ENCODE results near the gene FBLN2. TPM values are rescaled to one million over a fixed set of nuclear protein-coding genes. Genes with fewer than 3 reads are reported as not detected.
A peak's percentile ranks its signal among the peaks of the same experiment; 100 is the strongest.

FBLN2 gene
- total and polyA plus RNA-seq, 3 experiments from 2014 or later: 0.09 to 3.2 (median 0.18) TPM

GRCh38 chr3:13662238-13662847 lies 113.4 kb downstream of the FBLN2 start:
- H3K27ac ChIP-seq (ENCODE audit: low read depth, low read length): no peak overlapping the region
- H3K4me1 ChIP-seq (ENCODE audit: insufficient read depth, low read length): no peaks in the 10 kb centered on the region
- H3K4me3 ChIP-seq (ENCODE audit: low read length): no peak overlapping the region
- CTCF ChIA-PET: interaction anchor here (1.1 kb wide), 1 partner anchor 11 kb away, joined by 3 read pairs; no protein-coding TSS in a partner anchor
- no peak for DNase-seq
- no peaks in the 10 kb centered on the region for H3K36me3 Mint-ChIP-seq
- POLR2A ChIA-PET: no interaction called here
- no peaks in the 10 kb centered on the region for H3K9me3 ChIP-seq (ENCODE audit: low read length)
- H3K4me1 Mint-ChIP-seq: peaks cover 2 to 12% (median 5%) of the 10 kb centered on the region in 3 donors
- no peak overlapping the region for H3K27ac Mint-ChIP-seq
- H3K27me3 ChIP-seq (ENCODE audit: insufficient read depth, low read length, poor library complexity, severe bottlenecking): no peaks in the 10 kb centered on the region
- H3K27me3 Mint-ChIP-seq: peaks cover 5 to 20% of the 10 kb centered on the region in 2 donors
- H3K9me3 Mint-ChIP-seq: no peaks in the 10 kb centered on the region
- H3K4me3 Mint-ChIP-seq: peak overlapping the region in 1 of 7 donors; percentile 13
- no peaks in the 10 kb centered on the region for H3K36me3 ChIP-seq (ENCODE audit: insufficient read depth, low read length)

GRCh38 chr3:13663781-13664535 lies 115.0 kb downstream of the FBLN2 start:
- Histone ChIP-seq H3K4me1 (ENCODE audit: insufficient read depth, low read length) (no peaks in the 10 kb centered on the region), H3K27ac (ENCODE audit: low read depth, low read length) (no peak overlapping the region), H3K9me3 (ENCODE audit: low read length) (no peaks in the 10 kb centered on the region), H3K4me3 (ENCODE audit: low read length) (no peak overlapping the region), H3K36me3 (ENCODE audit: insufficient read depth, low read length) (no peaks in the 10 kb centered on the region), H3K27me3 (ENCODE audit: insufficient read depth, low read length, poor library complexity, severe bottlenecking) (no peaks in the 10 kb centered on the region)
- no peaks in the 10 kb centered on the region for H3K36me3 Mint-ChIP-seq
- no peak overlapping the region for H3K4me3 Mint-ChIP-seq
- H3K27ac Mint-ChIP-seq: no peak overlapping the region
- H3K27me3 Mint-ChIP-seq: peaks cover 8 to 19% of the 10 kb centered on the region in 2 donors
- no peaks in the 10 kb centered on the region for H3K4me1 Mint-ChIP-seq
- CTCF ChIA-PET: interaction anchor here (1.1 kb wide), 1 partner anchor 217 kb away, joined by 3 read pairs; no protein-coding TSS in a partner anchor
- H3K9me3 Mint-ChIP-seq: no peaks in the 10 kb centered on the region
- no peak for DNase-seq
- POLR2A ChIA-PET: no interaction called here

GRCh38 chr3:13665582-13666226 lies 116.8 kb downstream of the FBLN2 start:
- no peaks in the 10 kb centered on the region for H3K4me1 Mint-ChIP-seq
- no peaks in the 10 kb centered on the region for H3K9me3 Mint-ChIP-seq
- H3K36me3 ChIP-seq (ENCODE audit: insufficient read depth, low read length): no peaks in the 10 kb centered on the region
- no peaks in the 10 kb centered on the region for H3K27me3 ChIP-seq (ENCODE audit: insufficient read depth, low read length, poor library complexity, severe bottlenecking)
- H3K4me1 ChIP-seq (ENCODE audit: insufficient read depth, low read length): no peaks in the 10 kb centered on the region
- no peak overlapping the region for H3K27ac Mint-ChIP-seq
- POLR2A ChIA-PET: no interaction called here
- H3K27me3 Mint-ChIP-seq: peaks cover 16 to 23% of the 10 kb centered on the region in 2 donors
- no peak for DNase-seq
- no peak overlapping the region for H3K4me3 Mint-ChIP-seq
- no peaks in the 10 kb centered on the region for H3K9me3 ChIP-seq (ENCODE audit: low read length)
- no peak overlapping the region for H3K27ac ChIP-seq (ENCODE audit: low read depth, low read length)
- CTCF ChIA-PET: interaction anchor here (1.3 kb wide), 1 partner anchor 219 kb away, joined by 3 read pairs; no protein-coding TSS in a partner anchor
- H3K4me3 ChIP-seq (ENCODE audit: low read length): no peak overlapping the region
- no peaks in the 10 kb centered on the region for H3K36me3 Mint-ChIP-seq

- no peaks in the 10 kb centered on the region for H3K36me3 Mint-ChIP-seq
- no peaks in the 10 kb centered on the region for H3K36me3 ChIP-seq (ENCODE audit: insufficient read depth, low read length)
- POLR2A ChIA-PET: no interaction called here
- no peak overlapping the region for H3K4me3 ChIP-seq (ENCODE audit: low read length)
- no peak overlapping the region for H3K4me3 Mint-ChIP-seq
- no peaks in the 10 kb centered on the region for H3K9me3 Mint-ChIP-seq
- H3K4me1 ChIP-seq (ENCODE audit: insufficient read depth, low read length): no peaks in the 10 kb centered on the region
- no peaks in the 10 kb centered on the region for H3K9me3 ChIP-seq (ENCODE audit: low read length)
- no peaks in the 10 kb centered on the region for H3K27me3 ChIP-seq (ENCODE audit: insufficient read depth, low read length, poor library complexity, severe bottlenecking)
- H3K4me1 Mint-ChIP-seq: no peaks in the 10 kb centered on the region
- H3K27me3 Mint-ChIP-seq: peaks cover 17 to 23% of the 10 kb centered on the region in 2 donors
- H3K27ac ChIP-seq (ENCODE audit: low read depth, low read length): no peak overlapping the region
- no peak for DNase-seq
- H3K27ac Mint-ChIP-seq: no peak overlapping the region
- CTCF ChIA-PET: interaction anchor here (1.3 kb wide), 1 partner anchor 219 kb away, joined by 3 read pairs; no protein-coding TSS in a partner anchor
Measured at GRCh38 chr3:13666227-13666619, 117.3 kb downstream of the FBLN2 start.

- no peaks in the 10 kb centered on the region for H3K27me3 ChIP-seq (ENCODE audit: insufficient read depth, low read length, poor library complexity, severe bottlenecking)
- H3K4me1 Mint-ChIP-seq: no peaks in the 10 kb centered on the region
- H3K4me3 Mint-ChIP-seq: no peak overlapping the region
- POLR2A ChIA-PET: no interaction called here
- peaks cover 18 to 28% of the 10 kb centered on the region in 2 donors for H3K27me3 Mint-ChIP-seq
- no peaks in the 10 kb centered on the region for H3K36me3 ChIP-seq (ENCODE audit: insufficient read depth, low read length)
- no peaks in the 10 kb centered on the region for H3K9me3 ChIP-seq (ENCODE audit: low read length)
- H3K27ac ChIP-seq (ENCODE audit: low read depth, low read length): no peak overlapping the region
- no peaks in the 10 kb centered on the region for H3K36me3 Mint-ChIP-seq
- no peaks in the 10 kb centered on the region for H3K9me3 Mint-ChIP-seq
- no peak overlapping the region for H3K4me3 ChIP-seq (ENCODE audit: low read length)
- CTCF ChIA-PET: interaction anchor here (1.3 kb wide), 1 partner anchor 218 kb away, joined by 3 read pairs; no protein-coding TSS in a partner anchor
- no peak overlapping the region for H3K27ac Mint-ChIP-seq
- no peak for DNase-seq
- H3K4me1 ChIP-seq (ENCODE audit: insufficient read depth, low read length): no peaks in the 10 kb centered on the region
Measured at GRCh38 chr3:13666781-13667709, 118.1 kb downstream of the FBLN2 start.

GRCh38 chr3:13668136-13668535 lies 119.2 kb downstream of the FBLN2 start:
- no peaks in the 10 kb centered on the region for H3K4me1 Mint-ChIP-seq

GRCh38 chr3:13669457-13669856 lies 120.5 kb downstream of the FBLN2 start:
- no peaks in the 10 kb centered on the region for H3K27me3 ChIP-seq (ENCODE audit: insufficient read depth, low read length, poor library complexity, severe bottlenecking)
- H3K36me3 ChIP-seq (ENCODE audit: insufficient read depth, low read length): no peaks in the 10 kb centered on the region
- no peaks in the 10 kb centered on the region for H3K4me1 ChIP-seq (ENCODE audit: insufficient read depth, low read length)
- no peaks in the 10 kb centered on the region for H3K9me3 ChIP-seq (ENCODE audit: low read length)
- Mint-ChIP-seq H3K4me3 (no peak overlapping the region), H3K4me1 (no peaks in the 10 kb centered on the region), H3K27me3 (peaks cover 23 to 34% of the 10 kb centered on the region in 2 donors), H3K27ac (no peak overlapping the region), H3K9me3 (no peaks in the 10 kb centered on the region), H3K36me3 (no peaks in the 10 kb centered on the region)
- no peak overlapping the region for H3K27ac ChIP-seq (ENCODE audit: low read depth, low read length)
- ChIA-PET CTCF (interaction anchor here (2.1 kb wide), 1 partner anchor 12 kb away, joined by 6 read pairs; no protein-coding TSS in a partner anchor), POLR2A (no interaction called here)
- DNase-seq: no peak
- no peak overlapping the region for H3K4me3 ChIP-seq (ENCODE audit: low read length)

More at GRCh38 chr3:13668136-13668535, 119.2 kb downstream of the FBLN2 start:
- no peak overlapping the region for H3K4me3 Mint-ChIP-seq
- H3K36me3 Mint-ChIP-seq: no peaks in the 10 kb centered on the region
- no peaks in the 10 kb centered on the region for H3K9me3 ChIP-seq (ENCODE audit: low read length)
- H3K9me3 Mint-ChIP-seq: no peaks in the 10 kb centered on the region
- H3K27ac ChIP-seq (ENCODE audit: low read depth, low read length): no peak overlapping the region
- DNase-seq: no peak
- no peaks in the 10 kb centered on the region for H3K4me1 ChIP-seq (ENCODE audit: insufficient read depth, low read length)
- no peaks in the 10 kb centered on the region for H3K36me3 ChIP-seq (ENCODE audit: insufficient read depth, low read length)
- H3K27me3 ChIP-seq (ENCODE audit: insufficient read depth, low read length, poor library complexity, severe bottlenecking): no peaks in the 10 kb centered on the region
- CTCF ChIA-PET: no interaction called here
- no peak overlapping the region for H3K4me3 ChIP-seq (ENCODE audit: low read length)
- POLR2A ChIA-PET: no interaction called here
- H3K27ac Mint-ChIP-seq: no peak overlapping the region
- peaks cover 23 to 30% of the 10 kb centered on the region in 2 donors for H3K27me3 Mint-ChIP-seq

Data from CD8-positive, alpha-beta memory T cell (primary cell).